Measurements from ENCODE around the gene DGKZ.

The DGKZ gene

DNA sequence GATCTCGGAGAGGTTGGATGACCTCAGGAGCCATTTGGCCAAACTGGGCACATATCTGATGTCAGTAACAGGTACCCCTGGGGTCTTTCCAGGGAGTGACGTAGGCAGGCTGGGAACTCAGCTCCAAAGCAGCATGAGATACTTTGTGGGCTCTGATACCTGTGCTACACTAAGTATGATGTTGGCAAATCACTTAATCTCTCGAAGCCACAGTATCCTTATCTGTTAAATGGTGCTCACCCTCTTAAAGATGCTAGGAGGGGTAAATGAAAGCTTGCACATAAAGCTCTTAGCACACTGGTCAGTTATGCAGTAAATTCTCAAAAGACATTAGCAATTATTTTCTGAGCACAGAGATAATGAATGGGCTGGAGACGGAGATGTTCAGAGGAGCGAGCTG is 17.1 kb upstream of the DGKZ start:
- no peak for DNase-seq (ENCODE audit: low read depth)

DNA sequence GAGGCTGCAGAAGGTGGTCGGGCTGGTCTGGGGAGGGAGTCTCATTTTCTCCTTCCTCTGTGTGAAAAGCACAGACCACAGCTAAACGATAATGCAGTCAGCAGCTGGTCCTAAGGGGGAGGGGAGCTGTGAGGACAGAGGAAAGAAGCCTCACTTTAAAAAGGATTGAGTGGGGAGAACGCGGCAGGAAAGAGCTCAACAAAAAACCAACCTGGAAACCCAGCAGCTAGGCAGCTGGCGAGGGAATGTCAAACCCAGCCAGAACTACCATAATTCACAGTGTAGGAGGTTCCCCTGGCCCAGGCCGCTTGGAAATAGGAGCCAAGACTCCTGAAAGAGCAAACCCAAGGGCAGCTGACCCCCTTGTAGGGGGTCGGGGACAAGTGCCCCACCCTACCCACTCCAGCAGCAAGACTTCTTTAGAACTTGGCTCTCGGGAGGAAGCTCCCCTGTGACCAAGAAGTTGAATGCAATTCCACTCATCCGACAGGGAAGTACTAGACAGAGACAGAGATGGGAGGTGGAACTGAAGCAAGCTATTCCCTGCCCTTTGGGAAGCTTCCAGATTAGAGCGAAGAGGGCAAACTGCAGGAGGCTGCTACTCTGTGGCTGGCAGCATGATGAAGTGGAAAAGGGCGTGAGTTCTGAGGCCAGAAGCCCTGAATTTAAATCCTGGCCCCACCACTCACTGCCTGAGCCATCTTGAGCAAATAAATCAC is 16.5 kb upstream of the DGKZ start:
- no peak for DNase-seq (ENCODE audit: low read depth)

DNA sequence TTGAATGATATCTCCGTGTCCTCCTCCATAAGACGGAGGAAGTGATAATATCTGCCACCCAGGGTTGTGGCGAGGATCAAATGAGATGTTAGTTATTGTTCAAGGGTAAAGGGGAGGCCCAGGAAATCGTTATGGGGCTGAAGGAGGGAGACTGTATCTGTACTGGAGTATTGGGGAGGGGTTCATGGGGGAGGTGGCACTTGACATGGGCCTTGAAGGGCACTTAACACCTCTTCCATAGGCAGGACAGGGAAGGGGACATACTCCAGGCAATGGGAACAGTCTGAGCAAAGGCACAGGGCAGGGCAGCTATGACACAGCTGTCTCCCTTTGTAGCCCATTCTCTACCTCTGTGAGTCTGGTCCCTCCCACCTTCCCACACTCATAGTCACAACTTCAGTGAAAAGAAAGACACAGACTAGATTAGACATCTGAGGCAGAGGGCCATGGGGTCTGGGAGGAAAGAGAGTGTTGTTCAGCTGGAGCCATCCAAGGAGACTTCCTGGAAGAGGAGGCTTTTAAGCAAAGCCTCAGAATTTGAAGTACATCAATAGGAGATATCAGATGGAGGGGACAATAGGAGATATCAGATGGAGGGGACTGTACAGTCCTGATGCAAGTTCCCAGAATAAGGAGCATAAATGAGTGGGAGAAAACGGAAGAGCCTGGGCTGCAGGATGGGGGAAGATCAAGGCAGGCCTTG is 15.8 kb upstream of the DGKZ start:
- no peak for DNase-seq (ENCODE audit: low read depth)

DNA sequence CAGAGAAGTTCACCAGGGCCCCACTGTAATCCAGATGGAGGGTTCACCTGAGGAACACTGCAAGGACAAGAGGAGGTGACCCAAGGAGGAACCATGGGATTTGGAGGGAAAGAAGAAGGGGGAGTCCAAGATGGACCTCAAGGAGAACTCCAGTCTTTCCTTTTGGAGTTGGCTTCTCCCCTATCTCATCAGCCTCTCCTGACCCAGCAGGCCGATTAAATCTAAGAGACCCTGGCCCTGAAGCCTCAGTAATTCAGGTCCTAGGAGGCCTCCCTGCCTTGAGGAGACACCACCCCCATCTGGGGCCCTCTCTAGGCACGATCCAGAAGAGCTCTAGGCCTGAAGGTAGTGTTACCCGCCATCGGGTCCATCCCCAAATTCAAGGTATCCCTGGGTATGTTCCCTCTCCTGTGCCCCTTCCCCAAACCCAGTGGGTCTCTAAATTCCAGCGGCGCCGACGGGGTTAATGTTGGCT is 15.1 kb upstream of the DGKZ start:
- DNase-seq (ENCODE audit: low read depth): no peak

DNA sequence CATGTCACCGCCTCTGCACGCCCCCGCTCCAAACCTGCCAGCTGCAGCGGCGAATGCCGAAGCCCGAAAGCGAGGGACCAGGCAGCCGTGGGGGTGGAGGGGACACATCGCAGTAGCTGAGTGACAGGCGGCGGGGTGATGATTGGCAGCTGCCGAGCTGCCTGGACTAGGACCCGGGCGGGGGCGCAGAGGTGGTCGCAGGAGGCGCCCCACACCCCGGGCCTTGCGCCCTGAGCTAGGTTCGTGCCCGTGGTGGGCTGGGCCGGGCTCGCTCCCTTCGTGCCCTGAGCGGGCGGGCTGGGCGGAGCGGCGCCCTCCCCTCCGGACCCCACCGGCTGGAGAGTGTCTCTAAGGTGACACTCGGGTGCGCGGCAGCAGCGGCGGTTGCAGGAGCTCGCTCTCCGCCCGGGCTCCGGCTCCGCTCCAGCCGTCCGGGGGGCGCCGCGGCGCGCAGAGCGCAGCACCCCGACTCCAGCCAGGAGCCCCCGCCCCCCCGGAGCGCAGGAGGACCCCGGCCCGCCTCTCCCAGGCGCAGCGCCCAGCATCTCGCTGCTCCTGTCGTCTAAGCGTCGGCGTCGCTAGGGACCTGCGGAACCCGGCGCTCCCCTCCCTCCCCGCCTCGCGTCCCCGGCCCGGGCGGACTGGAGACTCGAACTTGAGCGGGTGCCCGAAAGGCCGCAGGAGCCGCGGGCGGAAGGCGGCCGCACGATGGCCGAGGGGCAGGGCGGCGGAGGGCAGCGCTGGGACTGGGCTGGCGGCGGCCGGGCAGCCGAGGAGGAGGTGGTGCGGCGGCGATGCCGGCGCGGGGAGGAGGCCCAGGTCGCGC is 14.5 kb upstream of the DGKZ start:
- DNase-seq (ENCODE audit: low read depth): no peak

DNA sequence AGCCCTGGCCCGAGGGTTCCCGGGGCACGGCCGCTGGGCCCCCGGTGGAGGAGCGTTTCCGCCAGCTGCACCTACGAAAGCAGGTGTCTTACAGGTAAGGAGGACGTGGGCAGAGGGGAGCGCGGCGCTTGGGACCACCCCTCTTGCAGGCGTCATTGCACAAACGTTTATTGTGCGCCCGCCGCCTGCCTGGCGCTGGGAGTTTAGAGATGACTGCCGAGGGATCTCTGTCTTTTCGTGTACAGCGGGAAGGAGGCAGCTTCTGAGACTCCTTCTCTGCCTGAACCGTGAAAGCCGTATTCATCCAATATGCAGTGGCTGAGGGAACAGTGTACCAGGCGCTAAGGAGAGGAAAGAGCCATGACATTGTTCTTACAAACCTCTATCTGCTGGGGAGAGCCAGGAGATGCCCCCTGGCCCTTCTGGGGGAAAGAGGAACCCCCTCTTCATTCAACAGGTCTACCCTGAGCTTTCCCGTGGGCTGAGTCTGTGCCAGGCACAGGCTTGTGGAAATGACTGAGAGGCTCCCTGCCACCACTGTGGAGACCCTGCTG is 13.8 kb upstream of the DGKZ start:
- DNase-seq (ENCODE audit: low read depth): no peak

DNA sequence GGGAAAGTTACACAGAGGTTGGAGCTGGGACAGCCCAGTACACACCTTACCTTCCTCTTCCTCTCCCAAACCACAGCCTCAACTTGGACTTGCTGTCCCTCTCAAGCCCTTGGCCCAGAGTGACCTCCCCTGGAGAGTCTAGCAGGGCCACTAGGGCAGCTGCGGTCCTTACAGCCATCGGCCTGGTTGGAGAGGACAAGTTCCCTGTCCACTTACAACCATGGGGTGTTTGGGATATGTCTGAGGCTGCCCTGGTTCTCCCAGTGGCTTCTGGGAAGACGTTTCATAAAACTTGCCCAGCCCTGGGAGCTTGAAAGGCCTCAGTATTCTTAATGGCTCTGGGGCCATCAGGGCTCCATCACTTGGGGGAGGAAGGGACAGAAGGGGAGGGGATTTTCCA is 13.1 kb upstream of the DGKZ start:
- DNase-seq (ENCODE audit: low read depth): no peak

DNA sequence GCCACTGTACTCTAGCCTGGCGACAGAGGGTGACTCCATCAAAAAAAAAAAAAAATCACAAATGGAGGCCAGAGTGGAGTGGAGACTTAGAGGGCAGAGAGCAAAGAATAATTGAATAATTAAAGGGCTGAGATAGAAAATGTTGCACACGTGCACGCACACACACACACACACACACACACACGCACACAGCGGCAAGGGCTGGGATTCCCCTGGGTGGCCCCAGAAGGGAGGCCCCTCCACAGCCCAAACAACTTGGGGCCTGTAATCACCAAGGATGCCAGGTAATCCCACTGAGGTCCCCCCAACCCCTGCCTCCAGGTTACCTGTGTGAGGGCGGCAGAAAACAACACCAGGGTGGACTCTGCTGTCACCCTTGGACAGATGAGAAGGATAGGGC is 12.0 kb upstream of the DGKZ start:
- DNase-seq (ENCODE audit: low read depth): no peak

DNA sequence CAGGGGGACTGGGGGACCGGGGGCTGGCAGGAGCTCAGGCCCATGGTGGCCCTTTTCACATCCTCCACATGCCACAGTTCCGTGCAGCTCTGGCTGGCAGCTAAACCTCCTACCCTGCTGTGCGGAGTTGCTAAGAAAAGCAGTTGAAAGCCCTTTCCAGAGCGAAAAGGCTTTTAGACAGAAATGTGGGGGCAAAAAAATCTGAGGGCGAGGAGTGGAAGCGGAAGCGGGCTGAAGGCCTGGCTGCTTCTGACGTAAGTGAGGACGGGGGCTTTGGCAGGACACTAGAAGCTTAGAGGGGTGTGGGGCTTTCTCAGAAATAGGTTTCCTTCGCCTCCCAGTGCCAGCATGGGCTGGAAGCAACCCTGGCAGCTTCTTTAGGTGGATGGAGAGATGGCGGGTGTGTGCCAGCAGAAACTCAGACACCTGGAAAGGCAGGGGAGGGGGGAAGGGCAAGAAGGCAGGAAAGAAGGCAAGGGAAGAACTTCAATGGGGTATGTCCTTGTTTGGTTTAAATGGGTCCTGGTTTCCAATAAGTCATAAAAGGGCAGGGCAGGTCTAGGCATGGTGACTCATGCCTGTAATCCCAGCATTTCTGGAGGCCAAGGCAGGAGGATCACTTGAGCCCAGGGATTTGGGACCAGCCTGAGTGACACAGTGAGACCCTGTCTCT is 11.2 kb upstream of the DGKZ start:
- no peak for DNase-seq (ENCODE audit: low read depth)

DNA sequence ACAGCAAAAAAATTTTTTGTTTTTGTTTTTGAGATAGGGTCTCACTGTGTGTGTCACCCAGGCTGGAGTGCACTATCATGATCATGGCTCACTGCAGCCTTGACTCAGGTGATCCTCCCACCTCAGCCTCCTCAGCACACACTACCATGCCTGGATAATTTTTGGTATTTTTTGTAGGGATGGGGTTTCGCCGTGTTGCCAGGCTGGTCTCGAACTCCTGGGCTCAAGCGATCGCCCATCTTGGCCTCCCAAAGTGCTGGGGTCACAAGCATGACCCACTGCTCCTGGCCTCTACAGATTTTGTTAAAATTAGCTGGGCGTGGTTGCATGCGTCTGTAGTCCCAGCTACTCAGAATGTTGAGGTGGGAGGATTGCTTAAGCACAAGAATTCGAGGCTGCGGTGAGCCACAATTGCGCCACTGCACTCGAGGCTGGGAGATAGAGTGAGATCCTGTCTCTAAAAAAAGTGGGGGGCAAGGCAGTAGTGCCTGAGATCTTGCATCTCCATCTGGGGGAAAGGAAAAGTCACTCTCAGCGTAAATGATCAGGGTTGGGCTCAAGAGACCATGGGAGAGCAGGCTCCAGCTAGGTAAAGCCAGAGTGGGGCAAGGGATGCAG is 10.6 kb upstream of the DGKZ start:
- no peak for DNase-seq (ENCODE audit: low read depth)

DNA sequence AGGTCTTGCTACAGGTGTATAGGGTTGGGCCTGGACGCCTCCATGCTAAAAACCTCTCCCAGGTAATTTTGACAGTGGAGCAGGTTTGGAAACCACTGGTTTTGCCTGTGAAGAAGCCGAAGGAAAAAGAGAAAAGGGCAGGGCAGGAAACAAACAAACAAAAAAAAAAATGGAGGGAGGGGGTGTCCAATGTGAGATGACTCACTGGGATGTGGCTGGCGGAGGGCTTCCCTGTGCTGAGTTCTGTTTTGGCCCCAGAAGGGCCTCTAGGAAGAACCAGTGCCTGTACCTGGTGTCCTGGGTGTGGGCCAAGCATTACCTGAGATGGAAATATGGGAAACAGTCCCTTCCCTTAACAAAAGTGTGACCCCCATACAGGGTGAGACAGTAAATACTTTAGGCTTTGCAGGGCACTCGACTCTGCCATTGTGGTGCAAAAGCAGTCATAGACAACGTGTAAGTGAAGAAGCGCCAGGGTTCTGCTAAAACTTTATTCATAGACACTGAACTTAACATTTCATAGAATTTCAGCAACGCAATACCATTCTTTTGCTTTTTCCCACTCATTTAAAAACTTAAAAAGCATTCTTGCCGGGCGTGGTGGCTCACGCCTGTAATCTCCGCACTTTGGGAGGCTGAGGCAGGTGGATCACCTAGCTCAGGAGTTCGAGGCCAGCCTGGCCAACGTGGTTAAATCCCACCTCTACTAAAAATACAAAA is 9.5 kb upstream of the DGKZ start:
- no peak for DNase-seq (ENCODE audit: low read depth)

DNA sequence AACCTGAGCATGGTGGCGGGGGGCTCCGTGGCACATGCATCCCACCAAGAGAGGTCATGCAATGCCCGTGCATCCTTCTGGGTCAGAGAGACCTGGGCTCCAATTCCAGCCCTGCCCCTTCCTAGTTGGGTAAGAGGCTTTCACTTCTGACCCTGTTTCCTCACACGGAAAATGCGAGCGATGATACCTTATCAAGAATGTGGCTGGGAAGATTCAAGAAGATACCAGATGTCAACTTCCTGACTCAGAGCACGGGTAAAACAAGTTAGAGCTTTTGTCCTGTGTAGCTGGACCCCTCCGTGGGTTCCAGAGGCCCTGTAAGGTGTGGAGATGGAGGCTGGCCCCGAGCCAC is 8.7 kb upstream of the DGKZ start:
- no peak for DNase-seq (ENCODE audit: low read depth)

DNA sequence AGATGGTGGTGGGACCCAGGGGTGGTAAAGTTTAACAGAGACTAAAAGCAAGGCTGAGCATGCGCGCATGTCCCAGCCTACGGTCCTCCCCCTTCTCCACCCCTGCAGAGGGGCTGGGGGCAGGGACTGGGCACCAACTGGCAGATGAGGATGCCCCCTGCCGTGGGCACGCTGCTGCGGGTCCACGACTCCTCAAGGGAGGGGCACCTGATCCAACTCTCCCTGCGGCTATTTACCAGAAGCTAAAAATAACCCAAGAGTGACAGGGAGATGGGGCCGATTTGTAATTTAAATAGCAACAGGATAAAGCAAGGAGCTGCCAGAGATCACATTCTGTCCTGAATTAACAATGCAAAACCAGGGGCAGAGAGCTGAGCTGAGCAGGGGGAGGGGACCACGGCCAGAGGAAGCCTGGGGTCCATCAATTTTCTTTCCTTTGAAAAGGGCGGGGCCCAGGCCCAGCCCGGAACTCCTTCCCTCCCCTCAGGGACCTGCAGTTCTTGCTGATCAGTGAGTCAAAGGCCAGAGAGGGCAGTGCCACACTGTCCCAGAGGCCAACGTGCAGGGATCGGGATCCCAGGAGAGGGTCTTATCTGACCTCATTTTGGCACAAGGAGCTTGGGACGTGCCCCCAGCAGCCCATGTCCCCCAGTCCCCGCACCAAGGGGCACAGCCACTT is 8.1 kb upstream of the DGKZ start:
- no peak for DNase-seq (ENCODE audit: low read depth)

DNA sequence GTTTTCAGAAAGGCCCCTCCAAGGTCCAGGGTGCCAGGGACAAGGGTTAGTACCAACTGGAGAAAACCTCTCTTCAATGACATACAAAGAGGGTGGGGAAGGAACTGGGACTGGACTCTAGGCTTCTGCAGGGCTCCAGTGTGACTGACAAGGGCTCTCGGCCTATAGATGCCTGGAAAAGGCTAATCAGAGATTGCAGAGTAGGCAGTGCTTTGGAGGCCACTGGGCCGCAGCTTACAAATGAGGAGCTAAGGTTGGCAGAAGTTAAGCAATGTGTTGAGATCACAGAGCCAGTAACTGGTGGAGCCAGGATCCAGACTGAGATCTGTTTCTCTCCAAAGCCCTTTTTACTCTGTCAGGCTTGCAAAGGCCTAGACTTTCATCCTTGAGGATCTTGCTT is 7.4 kb upstream of the DGKZ start:
- no peak for DNase-seq (ENCODE audit: low read depth)

DNA sequence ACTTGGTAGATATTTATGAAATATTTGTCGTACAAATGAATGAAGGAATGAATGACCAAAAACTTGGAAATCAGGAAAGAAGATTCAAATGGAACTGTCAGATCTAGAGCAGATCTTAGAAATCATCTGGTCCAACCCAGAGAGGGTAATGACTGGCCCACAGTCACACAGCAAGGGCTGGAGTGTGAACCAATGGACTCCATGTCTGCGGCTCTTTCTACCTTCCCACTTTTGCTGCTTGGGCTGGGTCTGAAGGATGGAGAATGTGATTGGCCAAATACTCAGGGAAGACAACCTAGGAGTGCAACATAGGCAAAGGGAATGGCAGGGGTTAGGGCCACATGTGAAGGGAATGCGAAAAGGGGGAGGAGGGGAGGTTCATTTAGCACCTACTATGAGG is 5.8 kb upstream of the DGKZ start:
- DNase-seq (ENCODE audit: low read depth): no peak

DNA sequence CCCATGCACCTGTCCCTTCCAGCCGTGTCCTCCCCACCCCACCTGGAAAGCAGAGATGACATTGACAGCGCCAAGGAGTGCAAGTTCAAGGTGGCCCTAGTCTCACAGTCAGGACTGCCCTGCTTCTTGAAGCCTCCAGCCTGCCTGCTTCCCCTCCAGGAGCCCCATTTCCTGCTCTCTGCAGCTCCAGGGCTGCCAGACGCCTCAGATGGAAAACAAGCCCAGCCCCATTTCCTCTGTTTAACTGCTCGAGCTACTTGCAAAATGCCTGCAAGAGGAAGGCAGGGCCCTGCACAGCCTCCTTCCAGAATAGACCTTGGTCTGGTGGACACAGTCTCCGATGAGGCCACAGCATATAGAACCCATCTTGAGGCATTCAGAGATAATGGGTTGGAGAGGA is 5.0 kb upstream of the DGKZ start:
- DNase-seq (ENCODE audit: low read depth): no peak

DNA sequence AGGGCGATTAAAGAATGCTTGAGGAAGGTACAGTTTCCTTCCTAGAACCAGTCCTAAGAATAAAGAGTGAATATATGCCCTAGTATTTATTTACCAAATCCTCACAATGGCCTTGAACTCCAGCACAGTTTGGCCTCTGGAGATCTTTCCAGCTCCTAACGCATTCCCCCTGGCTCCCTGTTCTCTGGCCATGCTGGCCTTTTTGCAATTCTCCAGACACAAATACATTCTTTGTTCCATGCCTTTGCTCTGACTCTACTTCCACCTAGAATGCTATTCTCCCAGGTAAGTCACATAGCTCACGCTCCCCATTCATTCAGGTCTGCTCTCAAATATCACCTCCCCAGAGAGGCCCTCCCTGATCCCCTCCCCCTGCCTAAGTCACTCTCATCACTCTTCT is 3.7 kb upstream of the DGKZ start:
- DNase-seq (ENCODE audit: low read depth): no peak

DNA sequence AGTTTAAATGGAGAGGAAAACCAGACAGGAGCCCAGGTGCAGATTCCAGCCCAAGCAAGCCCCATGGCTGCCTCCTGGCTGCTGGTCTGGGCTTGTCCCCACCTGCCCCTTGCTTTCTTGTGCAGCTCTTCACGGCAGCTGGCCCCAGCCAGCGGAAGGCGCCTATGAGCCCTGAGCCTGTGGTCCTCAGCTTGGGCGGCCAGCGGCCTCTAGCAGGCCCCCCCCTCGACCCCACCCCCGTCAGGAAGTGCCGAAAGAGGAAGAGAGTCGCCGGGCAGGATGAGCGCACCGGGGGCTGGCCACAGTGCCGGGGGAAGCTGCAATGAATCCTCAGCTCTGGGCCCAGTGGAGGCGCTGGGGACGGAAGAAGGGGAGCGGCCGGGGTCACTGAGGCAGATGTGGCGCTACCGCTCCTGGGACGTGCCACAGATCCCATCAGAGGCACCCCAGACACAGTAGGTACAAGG is 2.1 kb upstream of the DGKZ start:
- no peak for DNase-seq (ENCODE audit: low read depth)

DNA sequence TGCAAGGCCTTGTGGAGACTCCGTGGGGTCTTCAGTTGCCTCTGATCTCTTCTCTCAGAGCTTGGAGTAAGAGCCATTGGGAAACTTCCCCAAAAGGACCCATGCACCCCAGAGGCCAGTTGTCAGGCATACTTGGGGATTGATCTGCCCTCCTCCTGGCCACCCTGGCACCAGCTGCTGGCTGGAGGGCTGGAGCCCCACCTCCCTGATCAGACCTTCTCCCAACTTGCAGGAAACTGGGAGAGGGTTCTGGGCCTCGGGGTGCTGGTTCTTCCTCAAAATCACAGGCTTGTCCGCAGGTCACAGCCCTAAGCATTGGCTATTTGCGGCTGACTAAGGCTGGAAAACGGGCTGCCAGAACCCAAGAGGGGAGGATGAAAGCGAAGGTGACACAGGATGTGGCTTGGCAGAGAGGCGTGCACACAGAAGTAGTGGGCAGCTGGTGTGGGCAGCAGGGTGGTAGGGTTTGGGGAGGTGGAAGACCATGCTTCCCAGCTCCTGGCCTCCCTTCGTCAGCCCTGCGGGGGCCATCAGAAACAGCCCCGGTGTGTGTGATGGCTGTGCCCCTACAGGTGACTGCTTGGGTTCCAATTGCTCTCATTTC is 1.3 kb upstream of the DGKZ start:
- DNase-seq (ENCODE audit: low read depth): no peak

Data from GM04504 (cell line).